Nephron (organoid): Measurements from ENCODE around the gene KHSRP.

Experiments used
- H3K27ac Mint-ChIP-seq, 3 experiments: 2 replicates each; pipeline ENCODE4 v1.8.0; 2020; ENCODE audit warnings: mixed read lengths in 3 of 3, mild to moderate bottlenecking in 2 of 3, moderate library complexity in 1 of 3
- H3K27me3 Mint-ChIP-seq: 2 replicates; pipeline ENCODE4 v1.8.0; 2021; ENCODE audit warnings: low read depth, mild to moderate bottlenecking, moderate library complexity, mixed read lengths
- H3K36me3 Mint-ChIP-seq: 2 replicates; pipeline ENCODE4 v1.8.0; 2020; ENCODE audit warnings: low read depth, mixed read lengths
- H3K4me1 Mint-ChIP-seq: 2 replicates; pipeline ENCODE4 v1.8.0; 2020; ENCODE audit warnings: mixed read lengths
- H3K4me3 Mint-ChIP-seq, 3 experiments: 2 replicates each; pipeline ENCODE4 v1.8.0; 2020; ENCODE audit warnings: mild to moderate bottlenecking in 3 of 3, mixed read lengths in 3 of 3, moderate library complexity in 2 of 3
- H3K9me3 Mint-ChIP-seq: 2 replicates; pipeline ENCODE4 v1.8.0; 2020; ENCODE audit warnings: mixed read lengths
- TF ChIP-seq, protein P1 (sequence below), 3 experiments: fragments of 200-600 bp; sonication (generic); IDR thresholded peaks; one replicate each; pipeline ENCODE4 v1.5.0; 2021; ENCODE audit warnings: antibody characterized with exemption in 3 of 3; ENCODE audit not compliant: unreplicated experiment in 3 of 3

KHSRP gene

DNA sequence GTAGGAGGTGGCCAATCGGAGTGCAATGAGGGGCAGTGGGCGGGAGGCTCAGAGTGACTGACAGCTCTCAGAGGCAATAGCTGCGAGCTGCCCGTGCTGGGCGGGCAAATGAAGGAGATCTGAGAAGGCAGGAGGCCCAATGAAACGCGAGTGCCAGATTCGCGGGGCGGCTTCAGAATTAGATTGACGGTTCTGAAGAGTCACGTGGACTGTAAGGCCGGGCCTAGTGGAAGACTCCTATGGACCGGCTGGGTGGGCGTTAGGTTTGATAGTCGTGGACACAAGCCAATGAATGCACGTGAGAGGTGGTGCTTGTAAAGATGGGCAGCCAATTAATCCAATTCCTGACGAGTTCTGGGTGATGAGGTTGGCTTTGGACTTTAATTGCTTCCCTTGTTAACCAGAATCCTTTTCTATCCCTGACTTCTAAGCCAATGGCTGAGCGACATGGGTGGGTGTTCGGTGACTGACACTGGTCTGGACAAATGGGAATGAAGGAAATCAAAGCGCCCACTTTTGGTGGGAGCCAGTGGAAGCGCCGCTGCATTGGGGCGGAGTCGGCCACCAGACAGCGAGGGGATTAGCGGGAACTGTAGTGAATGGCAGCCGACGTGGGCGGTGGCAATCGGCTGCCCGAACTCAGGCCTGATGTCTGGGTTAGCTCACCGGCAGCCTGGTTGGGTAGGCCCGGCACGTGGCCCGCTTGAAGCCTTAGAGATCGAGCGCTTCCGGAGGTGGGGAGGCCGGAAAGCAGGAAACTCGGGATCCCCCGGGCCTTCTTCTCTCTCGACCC, 524 bp upstream of the KHSRP start:
- H3K36me3 Mint-ChIP-seq, result peaks cover 25% of the 10 kb centered on the region
- H3K9me3 Mint-ChIP-seq, result no peaks in the 10 kb centered on the region
- TF ChIP-seq, protein P1, sequence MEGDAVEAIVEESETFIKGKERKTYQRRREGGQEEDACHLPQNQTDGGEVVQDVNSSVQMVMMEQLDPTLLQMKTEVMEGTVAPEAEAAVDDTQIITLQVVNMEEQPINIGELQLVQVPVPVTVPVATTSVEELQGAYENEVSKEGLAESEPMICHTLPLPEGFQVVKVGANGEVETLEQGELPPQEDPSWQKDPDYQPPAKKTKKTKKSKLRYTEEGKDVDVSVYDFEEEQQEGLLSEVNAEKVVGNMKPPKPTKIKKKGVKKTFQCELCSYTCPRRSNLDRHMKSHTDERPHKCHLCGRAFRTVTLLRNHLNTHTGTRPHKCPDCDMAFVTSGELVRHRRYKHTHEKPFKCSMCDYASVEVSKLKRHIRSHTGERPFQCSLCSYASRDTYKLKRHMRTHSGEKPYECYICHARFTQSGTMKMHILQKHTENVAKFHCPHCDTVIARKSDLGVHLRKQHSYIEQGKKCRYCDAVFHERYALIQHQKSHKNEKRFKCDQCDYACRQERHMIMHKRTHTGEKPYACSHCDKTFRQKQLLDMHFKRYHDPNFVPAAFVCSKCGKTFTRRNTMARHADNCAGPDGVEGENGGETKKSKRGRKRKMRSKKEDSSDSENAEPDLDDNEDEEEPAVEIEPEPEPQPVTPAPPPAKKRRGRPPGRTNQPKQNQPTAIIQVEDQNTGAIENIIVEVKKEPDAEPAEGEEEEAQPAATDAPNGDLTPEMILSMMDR (IDR thresholded peaks at IDR 0.05; ENCODE audit: unreplicated experiment in 3 of 3), result no peak
- H3K27ac Mint-ChIP-seq, result peak overlapping the region; percentile 71 to 88 (median 83)
- peaks cover 29% of the 10 kb centered on the region for H3K4me1 Mint-ChIP-seq
- H3K4me3 Mint-ChIP-seq, result peak overlapping the region; percentile 77 to 85 (median 83)
- H3K27me3 Mint-ChIP-seq, result peaks cover 8% of the 10 kb centered on the region

DNA sequence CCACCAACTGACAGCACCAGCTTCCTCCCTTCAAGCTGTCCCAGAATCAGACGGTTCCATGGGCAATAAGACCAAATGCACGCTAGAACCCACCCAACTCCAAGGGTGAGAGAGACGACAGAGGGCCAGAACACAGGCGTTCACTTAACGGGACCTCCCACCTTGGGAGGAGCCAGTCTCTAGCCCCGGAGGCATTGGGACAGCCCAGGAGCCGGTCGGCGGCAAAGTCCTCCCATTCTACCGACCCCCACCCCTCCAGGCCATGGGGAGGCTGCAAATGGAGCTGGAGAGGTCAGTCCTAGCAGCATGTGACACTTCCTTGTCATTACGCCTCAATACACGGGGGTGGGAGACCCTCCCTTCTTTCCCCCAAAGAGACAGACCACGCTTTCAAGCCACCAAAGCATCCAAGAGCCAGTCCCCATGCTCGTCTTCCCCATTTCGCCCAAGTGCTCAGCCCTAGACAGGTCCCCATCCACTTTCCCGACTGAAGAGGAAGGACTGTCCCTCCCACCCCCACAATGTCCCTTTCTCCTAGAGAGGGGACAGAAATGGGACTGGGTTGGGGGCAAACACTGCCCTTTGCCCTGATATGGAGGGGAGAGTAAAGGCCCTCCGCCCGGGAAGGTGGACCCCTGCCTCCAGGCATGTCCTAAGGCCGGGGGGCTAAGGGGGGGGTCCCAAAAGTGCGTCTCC, 964 bp downstream of the KHSRP start:
- Mint-ChIP-seq H3K4me1 (peaks cover 40% of the 10 kb centered on the region), H3K36me3 (peaks cover 38% of the 10 kb centered on the region), H3K9me3 (no peaks in the 10 kb centered on the region), H3K4me3 (peak overlapping the region; percentile 89 to 96 (median 94)), H3K27ac (peak overlapping the region; percentile 89 to 95 (median 92)), H3K27me3 (no peaks in the 10 kb centered on the region)
- TF ChIP-seq, protein P1 (IDR thresholded peaks at IDR 0.05; ENCODE audit: unreplicated experiment in 3 of 3), result no peak

DNA sequence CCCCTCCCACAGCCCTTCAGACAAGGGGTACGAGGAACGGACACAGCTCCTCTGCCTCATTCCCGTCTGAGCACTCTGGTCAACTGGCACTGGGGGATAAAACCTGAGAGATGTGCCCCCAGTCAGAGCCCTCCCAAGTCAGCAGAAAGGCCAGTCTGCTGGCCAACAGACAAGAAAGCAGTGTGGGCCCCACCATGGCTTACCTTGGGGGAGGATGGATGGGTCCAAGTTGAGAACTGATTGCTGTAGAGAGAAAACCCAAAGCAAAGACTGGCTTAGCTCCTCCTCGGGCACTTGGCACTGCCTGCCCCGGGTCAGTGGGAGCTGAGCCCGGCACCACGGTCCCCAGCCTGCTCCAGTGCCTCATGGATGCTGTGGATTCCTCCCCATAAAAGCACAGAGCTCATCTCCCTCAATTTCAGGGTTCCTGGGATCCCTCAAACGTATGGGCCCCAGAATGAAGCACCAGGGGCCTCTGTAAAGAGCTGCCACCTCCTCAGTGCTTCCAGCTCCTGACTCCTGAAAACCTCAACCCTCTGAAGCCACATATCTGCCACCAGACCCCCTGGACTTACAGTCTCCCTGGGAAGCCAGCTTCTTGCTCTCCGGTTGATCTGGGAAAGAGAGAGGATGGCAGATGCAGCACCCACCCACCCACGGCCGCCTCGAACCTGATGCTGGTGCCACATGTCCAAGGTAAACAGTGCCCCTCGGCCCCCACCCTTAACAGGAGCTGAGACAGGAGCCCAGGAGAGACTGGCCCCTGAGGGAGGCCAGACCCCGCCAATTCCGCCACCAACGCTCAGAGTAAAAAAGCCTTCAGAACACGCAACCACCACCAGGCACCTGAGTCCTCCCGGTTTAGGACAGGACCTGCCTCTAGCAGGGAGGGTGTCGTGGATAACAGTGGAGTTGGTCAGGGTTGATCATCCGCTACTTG, 3.3 kb downstream of the KHSRP start:
- H3K27ac Mint-ChIP-seq, result peak overlapping the region in 1 of 3 experiments; percentile 89
- TF ChIP-seq, protein P1 (IDR thresholded peaks at IDR 0.05; ENCODE audit: unreplicated experiment in 3 of 3), result no peak
- H3K4me1 Mint-ChIP-seq, result peaks cover 40% of the 10 kb centered on the region
- H3K27me3 Mint-ChIP-seq, result no peaks in the 10 kb centered on the region
- H3K9me3 Mint-ChIP-seq, result no peaks in the 10 kb centered on the region
- H3K4me3 Mint-ChIP-seq, result peak overlapping the region; percentile 89 to 96 (median 94)
- peaks cover 45% of the 10 kb centered on the region for H3K36me3 Mint-ChIP-seq

DNA sequence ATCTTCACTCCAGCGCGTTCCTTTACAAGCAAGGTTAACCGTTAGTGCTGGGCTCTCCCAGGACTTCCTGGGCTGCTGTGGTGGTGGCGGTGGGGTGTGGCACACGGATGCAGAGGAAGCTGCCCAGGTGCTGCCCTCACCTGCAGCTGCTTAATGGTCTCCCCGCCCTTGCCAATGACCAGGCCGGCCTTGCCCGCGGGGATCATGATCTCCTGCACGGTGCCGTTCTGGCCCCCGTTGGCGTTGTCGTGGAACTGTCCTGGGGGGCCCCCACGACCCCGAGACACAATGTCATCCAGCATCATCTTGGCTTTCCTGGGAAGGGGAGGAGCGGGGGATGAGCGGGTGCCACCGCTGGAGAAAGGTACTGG, 6.1 kb downstream of the KHSRP start:
- Mint-ChIP-seq H3K9me3 (no peaks in the 10 kb centered on the region), H3K36me3 (peaks cover 61% of the 10 kb centered on the region), H3K27me3 (no peaks in the 10 kb centered on the region), H3K4me3 (no peak overlapping the region), H3K27ac (no peak overlapping the region), H3K4me1 (peaks cover 47% of the 10 kb centered on the region)
- TF ChIP-seq, protein P1 (IDR thresholded peaks at IDR 0.05; ENCODE audit: unreplicated experiment in 3 of 3), result no peak

DNA sequence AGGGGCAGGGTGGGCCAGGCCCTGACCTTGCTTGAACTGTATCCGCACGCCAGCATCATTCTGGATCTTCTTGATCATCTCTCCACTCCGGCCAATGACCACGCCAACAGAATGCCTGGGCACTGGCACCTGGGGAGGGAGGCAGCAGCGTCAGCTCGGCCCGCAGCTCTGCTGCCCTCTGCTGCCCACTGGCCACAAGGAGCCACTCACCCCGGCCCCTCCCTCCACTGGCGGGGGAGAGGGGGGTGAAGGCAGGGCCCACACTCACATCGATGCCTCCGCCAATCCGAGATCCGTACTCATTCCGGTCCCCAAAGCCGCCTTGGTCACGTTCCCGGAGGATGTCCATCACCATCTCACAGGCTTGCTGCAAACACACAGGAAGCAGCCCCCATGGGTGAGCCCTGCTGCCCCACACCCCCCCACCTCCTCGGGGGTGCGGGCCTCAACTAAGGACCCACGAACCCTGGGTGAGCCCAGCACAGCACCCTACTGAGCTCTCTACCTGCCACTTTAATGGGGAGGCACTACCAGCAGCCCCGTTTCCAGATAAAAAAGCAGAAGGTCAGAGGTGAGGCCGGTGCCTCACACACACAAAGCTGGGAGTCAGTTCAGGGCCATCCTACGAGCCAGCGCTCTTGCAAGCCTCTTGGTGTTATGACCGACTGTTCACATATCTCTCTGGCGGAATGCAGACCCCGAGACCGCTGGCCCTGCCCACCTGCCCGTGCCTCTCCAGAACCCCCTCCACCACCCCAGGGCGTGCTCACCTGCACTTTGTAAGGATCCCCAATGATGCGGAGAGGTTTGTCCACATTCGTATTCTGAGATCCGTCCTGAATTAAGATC, 6.7 kb downstream of the KHSRP start:
- Mint-ChIP-seq H3K4me3 (no peak overlapping the region), H3K27me3 (no peaks in the 10 kb centered on the region), H3K9me3 (no peaks in the 10 kb centered on the region), H3K27ac (no peak overlapping the region), H3K4me1 (peaks cover 45% of the 10 kb centered on the region), H3K36me3 (peaks cover 66% of the 10 kb centered on the region)
- TF ChIP-seq, protein P1 (IDR thresholded peaks at IDR 0.05; ENCODE audit: unreplicated experiment in 3 of 3), result peak; percentile 22 to 42 (median 27)
